GM12878 (cell line): Measurements from ENCODE around the gene BEST3. TPM values are rescaled to one million over a fixed set of nuclear protein-coding genes. Genes with fewer than 3 reads are reported as not detected.

Experiments used
- ATAC-seq: fragments of 200-7000 bp; cut with Tn5 transposase; 3 replicates; pipeline ENCODE4 v1.9.1; 2020; ENCODE audit warnings: mild to moderate bottlenecking, moderate library complexity
- BruUV-seq: library from RNA; stranded (reverse); fragments of 400-500 nt; replicated peaks from 2 replicates; lab custom pipeline; 2021; lab: Mats Ljungman, UMichigan
- CTCF ChIA-PET: fragments of 300-600 bp; sonication (Branson Sonifier 250); formaldehyde crosslinking; extraction: SDS; loops from one replicate; lab custom pipeline; 2021; ENCODE audit warnings: inconsistent platforms; lab: Yijun Ruan, JAX
- POLR2A ChIA-PET: fragments of 350-600 bp; formaldehyde crosslinking; extraction: SDS; loops from one replicate; lab custom pipeline; 2021; ENCODE audit warnings: inconsistent platforms; lab: Charles Lee
- RAD21 ChIA-PET: fragments of 300-600 bp; sonication (Branson Sonifier 250); formaldehyde crosslinking; loops from one replicate; lab custom pipeline; 2023; ENCODE audit warnings: antibody characterized with exemption; ENCODE audit not compliant: unreplicated experiment; lab: Charles Lee
- SMC1A ChIA-PET: fragments of 300-600 bp; sonication (Branson Sonifier 250); formaldehyde crosslinking; loops from one replicate; lab custom pipeline; 2023; ENCODE audit not compliant: unreplicated experiment, uncharacterized antibody; lab: Charles Lee
- DNase-seq: peaks from one replicate; pipeline ENCODE4 v3.0.0-alpha.2; 2011; ENCODE audit warnings: low read depth, low spot score
- FAIRE-seq: peaks from 3 replicates; lab custom pipeline; 2011; peaks lifted over from hg19 to GRCh38; lab: Jason Lieb, UNC
- H2AFZ ChIP-seq: 2 replicates; pipeline ENCODE4 v1.6.0; 2011; ENCODE audit warnings: low read depth, low read length, control low read depth; ENCODE audit not compliant: control insufficient read depth
- H3K27ac ChIP-seq: 2 replicates; pipeline ENCODE4 v1.5.1; 2011; ENCODE audit warnings: control low read depth; ENCODE audit not compliant: control insufficient read depth, insufficient read depth
- H3K27me3 ChIP-seq, 2 experiments: replicated peaks in 1 of 2; 2 replicates each; pipeline versions ENCODE4 v1.6.0 to v1.6.1; 2011; ENCODE audit warnings: low read length in 1 of 2; ENCODE audit not compliant: control insufficient read depth in 2 of 2, insufficient read depth in 2 of 2
- H3K36me3 ChIP-seq, 2 experiments: 2 replicates each; pipeline ENCODE4 v1.5.1; 2011; ENCODE audit warnings: low read length in 1 of 2; ENCODE audit not compliant: control insufficient read depth in 2 of 2, insufficient read depth in 2 of 2
- H3K4me1 ChIP-seq: 2 replicates; pipeline ENCODE4 v1.6.1; 2011; ENCODE audit warnings: mild to moderate bottlenecking, low read length, moderate library complexity, mixed read lengths; ENCODE audit not compliant: control insufficient read depth, insufficient read depth
- H3K4me2 ChIP-seq: 2 replicates; pipeline ENCODE4 v1.6.0; 2011; ENCODE audit warnings: control low read depth; ENCODE audit not compliant: control insufficient read depth, insufficient read depth
- H3K4me3 ChIP-seq: fragments of 200-600 bp; sonication (generic); 2 replicates; pipeline ENCODE4 v1.5.1; 2016
- H3K79me2 ChIP-seq: 2 replicates; pipeline ENCODE4 v1.6.0; 2011; ENCODE audit warnings: low read length; ENCODE audit not compliant: control insufficient read depth, insufficient read depth
- H3K9ac ChIP-seq: 2 replicates; pipeline ENCODE4 v1.8.0; 2011; ENCODE audit warnings: low read length, control low read depth, mixed read lengths; ENCODE audit not compliant: control insufficient read depth, insufficient read depth
- H3K9me3 ChIP-seq: replicated peaks from 3 replicates; pipeline ENCODE4 v1.5.1; 2011; ENCODE audit warnings: mild to moderate bottlenecking, low read length; ENCODE audit not compliant: control insufficient read depth, insufficient read depth
- H4K20me1 ChIP-seq: 2 replicates; pipeline ENCODE4 v1.6.0; 2011; ENCODE audit not compliant: control insufficient read depth, insufficient read depth
- CBX3 ChIP-seq: fragments of 200-600 bp; sonication (generic); IDR thresholded peaks from 2 replicates; pipeline ENCODE4 v1.6.1; 2016; ENCODE audit warnings: low read depth, borderline replicate concordance
- HDGF ChIP-seq: fragments of 450-650 bp; IDR thresholded peaks from 2 replicates; pipeline ENCODE4 v1.6.1; 2016; ENCODE audit warnings: antibody characterized with exemption
- RAD21 ChIP-seq: IDR thresholded peaks from 2 replicates; pipeline ENCODE4 v1.6.1; 2011; ENCODE audit warnings: mild to moderate bottlenecking, low read depth, low read length, moderate library complexity; ENCODE audit not compliant: insufficient read depth
- STAT1 ChIP-seq: fragments of 450-650 bp; conservative IDR thresholded peaks from 2 replicates; pipeline ENCODE4 v1.6.1; 2014; ENCODE audit warnings: antibody characterized with exemption, mild to moderate bottlenecking
- ZNF24 ChIP-seq: fragments of 450-650 bp; IDR thresholded peaks from 2 replicates; pipeline ENCODE4 v1.6.1; 2017; ENCODE audit warnings: antibody characterized with exemption, mild to moderate bottlenecking
- WGBS: methylation state at CpG from one replicate; pipeline ENCODE4 v1.1.6; 2016; ENCODE audit warnings: low lambda C conversion rate; ENCODE audit not compliant: insufficient replicate concordance, insufficient coverage; ENCODE audit errors: missing lambda C conversion rate; 5-methylcytosine and 5-hydroxymethylcytosine counted together
- in situ Hi-C: fragments of 300-500 bp; cut with MboI; formaldehyde crosslinking; loops from 9 replicates; pipeline ENCODE4 v1.14.3; 2018; ENCODE audit warnings: mixed read lengths
- intact Hi-C: fragments of 100-400 bp; cut with micrococcal nuclease; formaldehyde crosslinking; loops from one replicate; pipeline ENCODE4 v1.14.2; 2022; ENCODE audit not compliant: unreplicated experiment
- polyA plus RNA-seq, 11 experiments: library from polyadenylated mRNA; depleted of rRNA in 4 of 11; unstranded in 6 of 11; stranded (reverse) in 5 of 11; fragments of >200 nt; fragmentation: Nextera tagmentation in 4 of 11; fragmentation: Illumina TruSeq in 1 of 11; extraction: Ambion mirVana in 4 of 11; extraction: Trizol in 1 of 11; gene quantifications; 1 replicate in 1 of 11; 2 replicates in 10 of 11; pipeline versions ENCODE4 v1.2.1 to v1.2.3, GENCODE V29; 2011 to 2016; ENCODE audit warnings: inconsistent platforms in 2 of 11, missing spikeins in 2 of 11, low read depth in 1 of 11
- total RNA-seq, 4 experiments: library from RNA; depleted of rRNA in 3 of 4; stranded (reverse); fragments of >200 nt in 3 of 4; fragmentation: Illumina TruSeq in 1 of 4; extraction: Trizol in 1 of 4; gene quantifications; 2 replicates each; pipeline versions ENCODE4 v1.2.1 to v1.2.3, GENCODE V29; 2013 to 2021
- TF ChIP-seq, protein P1 (sequence below): fragments of 450-650 bp; IDR thresholded peaks from 2 replicates; pipeline ENCODE4 v1.6.1; 2017; ENCODE audit warnings: mild to moderate bottlenecking, low read depth, inconsistent platforms; ENCODE audit not compliant: poor library complexity, severe bottlenecking
- TF ChIP-seq, protein P2 (sequence below): IDR thresholded peaks from 2 replicates; pipeline ENCODE4 v1.6.1; 2012; ENCODE audit warnings: low read depth, low read length, improper control_type of control experiment
- TF ChIP-seq, protein P3 (sequence below): fragments of 450-650 bp; formaldehyde crosslinking; IDR thresholded peaks from 2 replicates; pipeline ENCODE4 v1.4.0; 2022; ENCODE audit warnings: mild to moderate bottlenecking, moderate library complexity

Gene BEST3
- total and polyA plus RNA-seq, 10 of the 15 experiments (the other 5 are each of a cell fraction or from before 2014, with no cell fraction given) = not detected

DNA sequence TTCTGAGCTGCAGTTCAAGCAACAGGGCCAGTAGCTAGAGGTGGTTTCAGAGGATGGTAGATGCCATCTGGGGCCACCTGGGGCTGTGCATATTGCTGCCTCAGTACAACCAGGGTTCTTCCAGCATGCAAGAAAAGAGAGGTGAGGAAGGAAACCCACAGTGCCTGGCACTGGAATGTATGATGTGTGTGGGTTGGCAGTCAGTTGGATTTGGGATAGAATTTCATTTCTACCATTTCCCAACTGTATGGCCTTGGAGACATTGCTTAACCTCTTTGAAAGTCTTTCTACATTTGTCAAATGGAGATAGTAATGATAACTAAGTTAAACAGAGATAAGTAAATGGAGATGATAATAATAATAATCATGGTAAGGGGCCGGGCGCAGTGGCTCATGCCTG, 78.2 kb downstream of the BEST3 start (continued):
- TF ChIP-seq, protein P1, sequence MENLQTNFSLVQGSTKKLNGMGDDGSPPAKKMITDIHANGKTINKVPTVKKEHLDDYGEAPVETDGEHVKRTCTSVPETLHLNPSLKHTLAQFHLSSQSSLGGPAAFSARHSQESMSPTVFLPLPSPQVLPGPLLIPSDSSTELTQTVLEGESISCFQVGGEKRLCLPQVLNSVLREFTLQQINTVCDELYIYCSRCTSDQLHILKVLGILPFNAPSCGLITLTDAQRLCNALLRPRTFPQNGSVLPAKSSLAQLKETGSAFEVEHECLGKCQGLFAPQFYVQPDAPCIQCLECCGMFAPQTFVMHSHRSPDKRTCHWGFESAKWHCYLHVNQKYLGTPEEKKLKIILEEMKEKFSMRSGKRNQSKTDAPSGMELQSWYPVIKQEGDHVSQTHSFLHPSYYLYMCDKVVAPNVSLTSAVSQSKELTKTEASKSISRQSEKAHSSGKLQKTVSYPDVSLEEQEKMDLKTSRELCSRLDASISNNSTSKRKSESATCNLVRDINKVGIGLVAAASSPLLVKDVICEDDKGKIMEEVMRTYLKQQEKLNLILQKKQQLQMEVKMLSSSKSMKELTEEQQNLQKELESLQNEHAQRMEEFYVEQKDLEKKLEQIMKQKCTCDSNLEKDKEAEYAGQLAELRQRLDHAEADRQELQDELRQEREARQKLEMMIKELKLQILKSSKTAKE = no peak
- TF ChIP-seq CBX3 (no peak), STAT1 (no peak), RAD21 (no peak)
- TF ChIP-seq, protein P2, sequence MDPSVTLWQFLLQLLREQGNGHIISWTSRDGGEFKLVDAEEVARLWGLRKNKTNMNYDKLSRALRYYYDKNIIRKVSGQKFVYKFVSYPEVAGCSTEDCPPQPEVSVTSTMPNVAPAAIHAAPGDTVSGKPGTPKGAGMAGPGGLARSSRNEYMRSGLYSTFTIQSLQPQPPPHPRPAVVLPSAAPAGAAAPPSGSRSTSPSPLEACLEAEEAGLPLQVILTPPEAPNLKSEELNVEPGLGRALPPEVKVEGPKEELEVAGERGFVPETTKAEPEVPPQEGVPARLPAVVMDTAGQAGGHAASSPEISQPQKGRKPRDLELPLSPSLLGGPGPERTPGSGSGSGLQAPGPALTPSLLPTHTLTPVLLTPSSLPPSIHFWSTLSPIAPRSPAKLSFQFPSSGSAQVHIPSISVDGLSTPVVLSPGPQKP = no peak

DNA sequence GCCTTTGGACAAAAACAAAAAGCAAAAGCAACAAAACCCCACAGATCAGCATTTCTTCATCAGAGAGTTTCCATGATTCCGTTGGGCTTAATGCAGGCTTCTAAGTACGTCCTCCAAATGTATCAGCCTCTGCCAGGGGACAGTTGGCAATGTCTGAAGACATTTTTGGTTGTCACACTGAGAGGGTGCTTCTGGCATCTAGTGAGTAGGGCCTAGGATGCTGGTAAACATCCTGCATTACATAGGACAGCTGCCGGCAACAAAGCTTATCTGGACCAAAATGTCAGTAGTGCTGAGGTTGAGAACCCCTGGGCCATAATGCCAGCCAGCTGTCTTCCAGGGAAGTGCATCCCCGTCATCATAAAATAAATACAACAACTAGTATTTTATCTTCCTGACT, 79.0 kb downstream of the BEST3 start:
- no TSS peak for BruUV-seq
- no peak overlapping the region for H3K4me3 ChIP-seq

More for the DNA sequence above, 79.0 kb downstream of the BEST3 start:
- in situ Hi-C loops = no loop called here
- TF ChIP-seq, protein P3, sequence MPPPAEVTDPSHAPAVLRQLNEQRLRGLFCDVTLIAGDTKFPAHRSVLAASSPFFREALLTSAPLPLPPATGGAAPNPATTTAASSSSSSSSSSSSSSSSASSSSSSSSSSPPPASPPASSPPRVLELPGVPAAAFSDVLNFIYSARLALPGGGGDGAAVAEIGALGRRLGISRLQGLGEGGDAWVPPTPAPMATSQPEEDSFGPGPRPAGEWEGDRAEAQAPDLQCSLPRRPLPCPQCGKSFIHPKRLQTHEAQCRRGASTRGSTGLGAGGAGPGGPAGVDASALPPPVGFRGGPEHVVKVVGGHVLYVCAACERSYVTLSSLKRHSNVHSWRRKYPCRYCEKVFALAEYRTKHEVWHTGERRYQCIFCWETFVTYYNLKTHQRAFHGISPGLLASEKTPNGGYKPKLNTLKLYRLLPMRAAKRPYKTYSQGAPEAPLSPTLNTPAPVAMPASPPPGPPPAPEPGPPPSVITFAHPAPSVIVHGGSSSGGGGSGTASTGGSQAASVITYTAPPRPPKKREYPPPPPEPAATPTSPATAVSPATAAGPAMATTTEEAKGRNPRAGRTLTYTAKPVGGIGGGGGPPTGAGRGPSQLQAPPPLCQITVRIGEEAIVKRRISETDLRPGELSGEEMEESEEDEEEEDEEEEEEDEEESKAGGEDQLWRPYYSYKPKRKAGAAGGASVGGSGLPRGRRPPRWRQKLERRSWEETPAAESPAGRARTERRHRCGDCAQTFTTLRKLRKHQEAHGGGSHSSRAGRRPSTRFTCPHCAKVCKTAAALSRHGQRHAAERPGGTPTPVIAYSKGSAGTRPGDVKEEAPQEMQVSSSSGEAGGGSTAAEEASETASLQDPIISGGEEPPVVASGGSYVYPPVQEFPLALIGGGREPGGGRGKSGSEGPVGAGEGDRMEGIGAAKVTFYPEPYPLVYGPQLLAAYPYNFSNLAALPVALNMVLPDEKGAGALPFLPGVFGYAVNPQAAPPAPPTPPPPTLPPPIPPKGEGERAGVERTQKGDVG (CRISPR knock-in tag) = no peak
- TF ChIP-seq HDGF (no peak), ZNF24 (no peak)
- H3K4me2 ChIP-seq = no peak overlapping the region
- ATAC-seq (no peak), DNase-seq (no peak), FAIRE-seq (no peak)
- intact Hi-C loops = no loop called here
- no peaks in the 10 kb centered on the region for H3K4me1 ChIP-seq
- no peak overlapping the region for H2AFZ ChIP-seq
- CTCF ChIA-PET = interaction anchor here (1.6 kb wide), 1 partner anchor 16 kb away, joined by 5 read pairs; no protein-coding TSS in a partner anchor
- H3K27ac ChIP-seq = no peak overlapping the region
- no peaks in the 10 kb centered on the region for H3K36me3 ChIP-seq
- H3K27me3 ChIP-seq = no peaks in the 10 kb centered on the region; a peak in 1 of 4 replicates
- no peak overlapping the region for H3K9ac ChIP-seq
- POLR2A ChIA-PET = no interaction called here
- WGBS = 42% methylated on average over 4 of the region's 4 CpGs
- H4K20me1 ChIP-seq = no peaks in the 10 kb centered on the region
- SMC1A ChIA-PET = interaction anchor here (0.7 kb wide), 1 partner anchor 51 kb away, joined by 3 read pairs; no protein-coding TSS in a partner anchor
- H3K9me3 ChIP-seq = no peaks in the 10 kb centered on the region
- RAD21 ChIA-PET = no interaction called here
- H3K79me2 ChIP-seq = no peaks in the 10 kb centered on the region
